Left lobe of liver (tissue), 2 donors: ENCODE data around the gene SPATA3. TPM values are rescaled to one million over a fixed set of nuclear protein-coding genes. Genes with fewer than 3 reads are reported as not detected.
"Not testable (repeated sequence)": the region's sequence is repeated elsewhere in the genome, so short reads cannot be mapped to it uniquely, and the experiment has no call there.

Source experiments
- ATAC-seq: fragments of 200-7000 bp; cut with Tn5 transposase; one replicate; pipeline ENCODE4 v1.9.1; 2020; ENCODE audit warnings: mild to moderate bottlenecking, moderate library complexity
- DNase-seq: peaks from one replicate; pipeline ENCODE4 v3.0.0-alpha.2; 2020; ENCODE audit warnings: low spot score
- total RNA-seq: library from RNA; stranded (reverse); gene quantifications from one replicate; pipeline ENCODE4 v1.2.1, GENCODE V29; 2021
- donor health status: DM: no; HTN: no; CAD: no; lungs with moderate emphysema.
- donor health status: DM: no; HTN: yes; CAD: no.

SPATA3 gene
- total RNA-seq, 1 donor from 2014 or later, result not detected

DNA sequence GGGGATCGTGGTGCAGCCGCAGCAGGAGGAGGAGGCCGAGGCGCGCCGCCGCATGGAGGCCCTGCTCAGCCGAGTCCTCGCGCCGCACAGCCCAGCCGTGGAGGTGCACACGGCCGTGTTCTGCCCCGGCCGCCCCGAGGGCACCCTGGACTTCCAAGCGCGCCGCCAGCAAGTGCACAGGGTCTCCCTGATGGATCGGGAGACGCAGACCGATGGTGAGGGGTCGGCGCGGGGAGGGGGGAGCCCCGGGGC, 5.1 kb upstream of the SPATA3 start:
- ATAC-seq, result no peak
- DNase-seq, result no peak

- DNase-seq, result no peak
- ATAC-seq, result no peak
Observed at GRCh38 chr2:230991598-230991997, 4.3 kb upstream of the SPATA3 start.

DNA sequence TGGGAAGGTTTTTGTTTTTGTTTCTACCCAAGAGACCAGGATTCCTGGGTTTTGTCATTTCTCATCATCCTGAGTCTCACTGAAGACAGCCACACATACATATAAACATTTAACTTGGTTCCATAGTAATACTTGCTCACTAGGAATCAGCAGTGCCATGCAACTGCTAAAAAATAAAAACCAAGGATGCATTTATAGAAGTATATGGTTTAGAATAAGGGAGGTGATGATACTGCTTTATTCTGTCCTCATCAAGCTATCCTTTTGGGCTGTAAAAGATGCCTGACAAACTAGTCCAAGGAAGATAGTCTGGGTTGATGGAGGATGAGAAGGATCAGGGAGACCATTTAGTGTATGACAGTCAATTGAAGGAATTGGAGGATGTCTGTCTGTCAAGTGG, 740 bp downstream of the SPATA3 start:
- DNase-seq (no peak), ATAC-seq (no peak)

DNA sequence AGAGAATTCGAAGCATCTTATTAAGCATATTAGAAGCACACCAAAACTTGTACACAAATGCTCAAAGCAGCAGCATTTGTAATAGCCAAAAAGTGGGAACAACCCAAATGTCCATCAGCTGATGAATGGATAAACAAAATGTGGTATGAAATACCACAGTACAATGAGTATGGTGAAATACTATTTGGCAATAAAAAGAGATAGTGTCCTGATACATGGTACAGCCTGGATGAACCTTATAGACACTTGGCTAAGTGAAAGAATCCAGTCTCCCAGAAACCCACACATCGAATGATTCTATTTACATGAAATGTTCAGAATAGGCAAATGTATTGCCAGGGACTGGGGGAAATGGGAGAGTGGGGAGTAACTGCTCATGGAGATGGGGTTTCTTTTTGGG, 3.0 kb downstream of the SPATA3 start:
- ATAC-seq (peak; percentile 44), DNase-seq (no peak)

- ATAC-seq, result peak; percentile 96
- DNase-seq, result no peak
Observed at GRCh38 chr2:230999477-230999876, 3.6 kb downstream of the SPATA3 start.

- no peak for DNase-seq
- ATAC-seq, result peak; percentile 28
Observed at GRCh38 chr2:231000211-231000904, 4.4 kb downstream of the SPATA3 start.

DNA sequence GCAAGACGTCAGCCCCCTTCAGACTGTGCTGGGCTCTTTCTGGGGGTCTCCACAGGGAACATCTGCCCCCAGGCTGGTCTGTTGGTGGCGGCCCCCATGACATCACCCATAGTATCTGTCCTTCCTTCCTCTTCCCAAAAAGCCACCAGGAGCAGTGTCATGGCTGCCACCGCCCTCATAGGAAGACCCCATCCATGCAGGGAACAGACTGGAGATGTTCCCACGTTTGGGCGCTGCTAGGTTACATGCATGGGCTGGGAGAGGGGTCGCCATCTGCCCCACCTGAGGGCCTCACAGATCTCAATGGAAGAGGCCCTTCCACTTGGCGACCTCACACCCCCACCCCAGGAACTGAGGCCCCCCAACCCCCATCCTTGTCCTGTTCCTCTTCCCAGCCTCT, 5.1 kb downstream of the SPATA3 start:
- DNase-seq (no peak), ATAC-seq (no peak)

DNA sequence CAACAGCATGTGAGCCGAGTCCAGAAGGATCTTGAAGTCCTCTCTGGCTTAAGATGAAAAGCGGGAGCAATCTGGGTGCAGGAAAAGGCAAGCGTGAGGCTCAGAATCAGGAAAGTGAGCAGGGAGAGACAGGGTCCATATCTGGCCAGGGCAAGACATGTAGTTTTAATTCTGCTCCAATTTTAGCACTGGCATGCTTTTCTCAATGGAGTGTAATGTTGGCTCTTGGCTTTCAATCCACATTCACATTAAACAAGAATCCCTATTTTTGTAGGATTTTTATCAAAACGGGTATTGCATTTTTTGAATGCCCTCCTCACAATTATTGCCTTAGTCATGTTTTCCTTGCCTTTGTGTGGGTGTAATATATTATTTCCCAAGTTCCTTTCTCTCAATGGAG, 6.0 kb downstream of the SPATA3 start:
- no peak for DNase-seq
- no peak for ATAC-seq

DNA sequence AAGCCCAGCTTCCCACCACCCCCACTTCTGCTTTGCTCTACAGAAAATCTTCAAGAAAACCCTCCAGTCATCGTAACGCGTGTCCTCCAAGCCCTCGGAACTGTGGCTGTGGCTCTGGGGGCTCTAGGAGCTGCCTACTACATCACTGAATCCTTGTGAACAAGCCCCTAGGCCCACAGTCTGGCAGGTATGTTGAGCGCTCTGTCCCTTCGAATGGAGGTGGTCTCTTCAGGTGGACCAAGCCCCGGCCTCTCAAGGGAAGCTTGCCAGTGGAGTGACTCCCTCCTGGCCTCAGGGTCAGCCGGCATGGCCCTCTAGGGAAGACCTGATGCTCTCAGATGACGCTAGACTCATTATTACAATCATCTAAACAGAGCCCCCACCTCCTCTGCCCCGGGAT, 6.7 kb downstream of the SPATA3 start:
- no peak for DNase-seq
- ATAC-seq, result no peak

- ATAC-seq, result no peak
- no peak for DNase-seq
Observed at GRCh38 chr2:231003186-231003585, 7.3 kb downstream of the SPATA3 start.

DNA sequence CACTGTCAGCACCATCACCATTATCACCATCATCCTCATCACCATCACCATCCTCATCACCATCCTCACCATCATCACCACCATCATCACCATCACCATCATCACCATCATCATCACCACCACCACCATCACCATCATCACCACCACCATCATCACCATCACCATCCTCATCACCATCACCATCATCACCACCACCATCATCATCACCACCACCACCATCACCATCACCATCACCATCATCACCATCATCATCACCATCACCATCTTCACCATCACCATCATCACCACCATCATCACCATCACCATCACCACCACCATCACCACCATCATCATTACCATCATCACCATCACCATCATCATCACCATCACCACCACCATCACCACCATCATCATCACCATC, 9.0 kb downstream of the SPATA3 start:
- not testable (repeated sequence) for ATAC-seq, DNase-seq

- ATAC-seq, result no peak
- no peak for DNase-seq
Observed at GRCh38 chr2:231007286-231008098, 11.6 kb downstream of the SPATA3 start.

DNA sequence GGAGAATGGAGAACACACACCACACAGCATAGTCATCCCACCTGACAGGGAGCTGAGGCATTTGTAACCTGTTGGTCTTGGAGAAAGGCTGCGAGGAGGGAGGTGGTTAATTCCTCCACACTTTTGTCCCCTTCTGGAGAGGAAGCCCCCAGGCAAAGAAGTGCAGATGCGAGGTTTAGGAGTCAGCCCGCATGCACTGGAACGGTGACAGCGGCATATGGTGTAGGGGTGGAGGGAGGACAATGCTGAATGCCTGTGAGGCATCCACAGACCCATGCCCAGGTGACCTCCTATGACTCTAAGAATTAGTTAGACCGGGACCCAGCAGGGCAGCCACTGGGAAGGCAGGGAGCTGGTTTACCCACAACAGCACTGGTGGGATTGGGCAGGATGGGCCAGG, 12.2 kb downstream of the SPATA3 start:
- no peak for DNase-seq
- ATAC-seq, result no peak

DNA sequence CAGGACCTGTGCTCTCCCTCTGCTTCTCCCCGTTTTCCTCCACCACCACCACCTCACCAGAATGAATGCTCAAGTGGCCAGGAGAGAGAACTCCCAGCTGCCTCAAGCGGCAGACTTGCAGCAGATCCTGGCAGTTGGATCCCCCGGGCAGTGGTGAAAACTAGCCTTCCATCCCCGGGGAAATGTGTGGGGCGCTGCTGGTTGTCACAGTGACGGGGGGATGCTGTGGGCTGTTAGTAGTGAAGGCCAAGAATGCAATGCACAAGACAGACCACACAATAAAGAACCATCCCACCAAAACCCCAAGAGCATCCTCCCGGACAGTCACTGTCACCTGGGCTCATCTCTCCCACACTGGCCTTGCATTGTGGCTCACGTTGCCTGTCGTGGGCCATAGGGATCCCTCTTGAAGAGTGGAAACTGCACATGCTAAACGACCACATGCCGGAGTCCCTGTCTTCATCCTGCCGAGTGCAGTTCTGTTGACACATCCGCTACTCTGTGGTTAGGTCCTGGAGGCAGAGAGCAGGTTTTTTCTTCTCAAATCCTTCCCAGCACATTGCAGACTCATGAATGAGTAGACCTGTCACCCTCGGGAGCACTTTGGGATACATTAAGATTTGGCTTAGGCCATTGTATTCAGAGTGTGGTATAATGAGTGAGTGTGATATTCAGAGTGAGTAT, 13.5 kb downstream of the SPATA3 start:
- DNase-seq, result no peak
- no peak for ATAC-seq

- DNase-seq (no peak), ATAC-seq (no peak)
Observed at GRCh38 chr2:231010201-231010730, 14.3 kb downstream of the SPATA3 start.

DNA sequence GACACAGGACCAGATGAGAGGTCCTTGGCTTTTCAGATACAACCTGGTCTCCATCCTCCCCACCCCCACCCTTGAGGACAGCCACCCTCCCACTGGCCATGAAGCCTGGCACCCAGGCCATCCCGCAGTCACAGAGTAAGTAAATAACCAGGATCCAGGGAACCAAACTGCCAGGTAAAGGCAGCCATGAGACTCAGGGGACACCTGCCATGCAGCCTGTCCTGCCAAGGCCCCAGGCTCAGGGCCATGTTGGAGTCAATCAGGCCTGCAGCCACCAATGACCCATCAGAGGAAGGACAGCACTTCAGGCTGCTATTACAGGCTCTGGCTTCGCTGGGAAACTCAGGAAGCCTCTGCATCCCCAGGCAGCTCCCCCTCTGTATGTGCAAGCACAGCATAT, 15.6 kb downstream of the SPATA3 start:
- DNase-seq (no peak), ATAC-seq (peak; percentile 18)

DNA sequence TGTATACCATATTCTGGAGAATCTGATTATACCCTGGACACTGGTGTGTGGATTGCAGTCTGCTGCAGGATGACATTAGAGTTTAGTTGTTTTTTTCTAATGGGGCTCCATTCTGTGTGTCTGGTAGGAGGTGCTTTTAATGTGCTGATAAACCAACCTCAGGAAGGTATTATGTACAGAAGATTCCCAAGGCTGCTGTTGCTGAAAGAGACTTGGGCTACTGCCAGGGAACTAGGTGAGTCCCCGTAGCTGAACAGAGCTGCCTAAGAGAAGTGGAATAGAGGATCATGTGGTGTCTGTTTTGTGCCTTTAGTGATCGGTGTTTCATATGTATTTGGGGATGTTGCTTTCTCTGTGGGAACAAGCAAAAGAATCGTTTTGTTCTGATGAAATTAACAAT, 16.5 kb downstream of the SPATA3 start:
- DNase-seq, result no peak
- ATAC-seq, result peak; percentile 80

DNA sequence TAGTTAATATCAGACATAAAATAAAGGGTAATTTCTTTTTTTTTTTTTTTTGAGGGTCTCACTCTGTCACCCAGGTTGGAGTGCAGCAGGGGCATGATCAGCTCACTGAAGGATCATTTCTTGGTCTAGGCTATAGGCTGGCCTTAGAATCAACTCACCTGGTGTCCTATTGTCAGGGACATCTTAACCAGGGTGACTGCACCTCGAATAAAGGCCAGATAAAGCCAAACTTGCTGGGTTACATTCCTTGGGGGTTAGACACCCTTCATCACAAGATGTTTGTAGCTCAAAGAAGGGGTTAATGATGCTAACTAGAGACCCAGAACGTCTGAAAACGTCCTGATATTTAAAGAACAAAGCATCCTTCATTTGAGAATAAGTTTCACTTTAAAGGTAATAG, 17.9 kb downstream of the SPATA3 start:
- ATAC-seq (no peak), DNase-seq (no peak)

- no peak for ATAC-seq
- DNase-seq, result no peak
Observed at GRCh38 chr2:231015478-231015877, 19.6 kb downstream of the SPATA3 start.

- DNase-seq, result no peak
- ATAC-seq, result no peak
Observed at GRCh38 chr2:231015926-231016325, 20.0 kb downstream of the SPATA3 start.

- ATAC-seq (peak; percentile 73), DNase-seq (no peak)
Observed at GRCh38 chr2:231016566-231017230, 20.8 kb downstream of the SPATA3 start.
